ENCODE results near the gene SLC12A8.
A peak's percentile ranks its signal among the peaks of the same experiment; 100 is the strongest.

SLC12A8 gene

GRCh38 chr3:125045965-125046364 is 166.6 kb downstream of the SLC12A8 start:
- DNase-seq (ENCODE audit: extremely low read depth, low read depth), result peak; percentile 37
- TF ChIP-seq, protein P1, sequence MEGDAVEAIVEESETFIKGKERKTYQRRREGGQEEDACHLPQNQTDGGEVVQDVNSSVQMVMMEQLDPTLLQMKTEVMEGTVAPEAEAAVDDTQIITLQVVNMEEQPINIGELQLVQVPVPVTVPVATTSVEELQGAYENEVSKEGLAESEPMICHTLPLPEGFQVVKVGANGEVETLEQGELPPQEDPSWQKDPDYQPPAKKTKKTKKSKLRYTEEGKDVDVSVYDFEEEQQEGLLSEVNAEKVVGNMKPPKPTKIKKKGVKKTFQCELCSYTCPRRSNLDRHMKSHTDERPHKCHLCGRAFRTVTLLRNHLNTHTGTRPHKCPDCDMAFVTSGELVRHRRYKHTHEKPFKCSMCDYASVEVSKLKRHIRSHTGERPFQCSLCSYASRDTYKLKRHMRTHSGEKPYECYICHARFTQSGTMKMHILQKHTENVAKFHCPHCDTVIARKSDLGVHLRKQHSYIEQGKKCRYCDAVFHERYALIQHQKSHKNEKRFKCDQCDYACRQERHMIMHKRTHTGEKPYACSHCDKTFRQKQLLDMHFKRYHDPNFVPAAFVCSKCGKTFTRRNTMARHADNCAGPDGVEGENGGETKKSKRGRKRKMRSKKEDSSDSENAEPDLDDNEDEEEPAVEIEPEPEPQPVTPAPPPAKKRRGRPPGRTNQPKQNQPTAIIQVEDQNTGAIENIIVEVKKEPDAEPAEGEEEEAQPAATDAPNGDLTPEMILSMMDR (IDR thresholded peaks at IDR 0.05; ENCODE audit: low read depth, low read length), result peak; percentile 40

DNA sequence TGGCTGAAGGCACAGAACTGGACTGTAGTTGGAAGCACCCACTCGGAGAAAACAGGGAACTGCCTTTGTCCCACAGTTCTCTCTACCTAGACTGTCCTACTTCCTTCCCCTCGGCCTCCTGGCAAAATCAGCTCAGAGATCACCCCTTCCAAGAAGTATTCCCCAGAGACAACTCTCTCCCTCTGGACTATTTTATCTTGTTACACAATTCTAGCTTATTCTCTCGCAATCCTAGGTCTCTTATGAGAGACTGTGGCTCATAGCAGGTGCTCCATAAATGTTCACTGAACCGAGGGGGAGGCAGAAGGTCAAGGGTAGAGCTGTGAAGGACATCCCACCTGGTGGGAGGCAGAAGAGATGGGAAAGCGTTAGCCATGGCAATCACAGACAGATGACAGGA is 167.4 kb downstream of the SLC12A8 start:
- DNase-seq (ENCODE audit: extremely low read depth, low read depth), result no peak
- TF ChIP-seq, protein P1 (IDR thresholded peaks at IDR 0.05; ENCODE audit: low read depth, low read length), result no peak

- TF ChIP-seq, protein P1 (IDR thresholded peaks at IDR 0.05; ENCODE audit: low read depth, low read length), result no peak
- no peak for DNase-seq (ENCODE audit: extremely low read depth, low read depth)
Observed at GRCh38 chr3:125043599-125044151, 168.9 kb downstream of the SLC12A8 start.

DNA sequence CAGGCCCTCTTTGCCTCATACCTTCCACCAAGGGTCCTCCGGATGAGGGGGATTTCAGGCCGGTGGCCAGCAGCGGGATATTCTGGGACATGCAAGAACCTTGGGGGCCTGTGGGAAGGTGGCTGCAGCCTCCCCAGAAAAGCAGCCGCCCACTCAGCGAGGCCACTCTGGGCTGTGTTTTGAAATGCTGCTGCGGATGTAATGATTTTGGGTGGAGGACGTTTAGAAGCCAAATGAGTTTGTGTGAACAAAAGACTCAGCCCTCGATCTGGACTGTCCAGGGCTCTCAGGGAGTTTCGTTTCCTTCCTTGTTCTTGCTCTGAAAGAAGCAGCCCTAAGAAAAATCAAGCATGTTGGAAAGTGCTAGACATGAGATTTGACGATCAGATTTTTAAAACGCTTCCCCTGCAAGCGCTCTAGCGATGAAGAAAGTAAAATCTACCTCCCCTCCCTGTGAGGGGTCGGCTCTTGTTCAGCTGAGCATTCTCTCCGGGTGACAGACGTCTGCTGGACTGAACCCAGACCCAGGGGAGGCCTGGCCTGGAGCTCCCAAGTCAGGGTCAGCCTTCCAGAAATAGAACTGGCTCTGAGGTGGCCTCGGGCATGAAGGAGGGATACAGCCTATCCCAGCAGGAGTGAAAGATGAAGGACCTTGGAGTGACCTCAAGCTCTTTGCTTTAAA is 169.7 kb downstream of the SLC12A8 start:
- TF ChIP-seq, protein P1 (IDR thresholded peaks at IDR 0.05; ENCODE audit: low read depth, low read length), result no peak
- no peak for DNase-seq (ENCODE audit: extremely low read depth, low read depth)

DNA sequence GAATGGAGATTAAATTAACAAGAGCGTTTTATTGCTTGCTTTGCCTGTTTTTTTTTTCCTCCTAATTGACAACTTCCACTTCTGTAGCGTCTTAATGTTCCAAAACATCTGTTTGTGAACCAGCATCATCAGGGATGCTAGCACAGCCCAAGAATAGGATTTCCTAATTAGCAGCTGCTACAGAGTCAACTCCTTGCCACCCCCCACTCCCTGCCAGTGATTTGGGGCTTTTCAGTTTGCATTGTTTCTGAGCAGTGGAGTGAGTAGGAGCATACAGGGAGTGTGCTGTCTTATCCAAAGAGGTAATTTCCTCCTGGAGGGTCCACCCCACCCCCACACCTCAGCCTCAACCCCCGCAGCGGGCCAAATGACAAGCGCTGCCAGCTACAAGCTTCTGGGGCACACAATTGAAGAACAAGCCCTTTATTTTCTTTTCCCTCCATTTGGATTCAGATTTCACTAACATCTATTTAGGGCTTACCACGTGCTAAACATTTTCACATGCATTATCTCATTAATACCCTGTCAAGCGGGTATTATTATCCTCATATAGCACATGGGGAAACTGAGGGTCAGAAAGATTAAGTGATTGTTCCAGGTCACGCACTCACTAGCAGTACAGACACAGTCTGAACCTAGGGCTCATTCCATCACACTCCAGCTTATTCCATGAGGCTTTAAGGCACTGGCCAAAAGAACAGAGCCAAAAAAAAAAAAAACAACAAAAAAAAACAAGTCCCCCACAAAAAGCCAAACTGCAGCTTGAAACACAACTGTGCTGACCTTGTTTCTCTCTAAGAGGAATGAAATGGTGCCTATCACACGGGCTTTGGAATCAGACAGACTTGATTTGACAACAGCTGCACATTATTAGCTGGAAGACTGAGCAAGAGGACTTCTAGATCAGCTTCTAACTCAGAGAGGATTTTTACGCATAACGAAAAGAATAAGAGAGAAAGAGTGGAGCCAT is 173.1 kb downstream of the SLC12A8 start:
- no peak for DNase-seq (ENCODE audit: extremely low read depth, low read depth)
- TF ChIP-seq, protein P1 (IDR thresholded peaks at IDR 0.05; ENCODE audit: low read depth, low read length), result no peak

- DNase-seq (ENCODE audit: extremely low read depth, low read depth), result no peak
- TF ChIP-seq, protein P1 (IDR thresholded peaks at IDR 0.05; ENCODE audit: low read depth, low read length), result no peak
Observed at GRCh38 chr3:125037498-125038150, 174.9 kb downstream of the SLC12A8 start.
